ENCODE results near the gene MAP7D2. TPM values are rescaled to one million over a fixed set of nuclear protein-coding genes. Genes with fewer than 3 reads are reported as not detected.

The MAP7D2 gene
- total RNA-seq, 1 experiment from 2014 or later: 1.9 TPM

- Histone ChIP-seq H2AFZ (ENCODE audit: low read length) (no peak overlapping the region), H3K27me3 (ENCODE audit: insufficient read depth, low read length) (no peaks in the 10 kb centered on the region), H2BK20ac (ENCODE audit: low read depth, low read length, poor library complexity, severe bottlenecking) (no peak overlapping the region), H3K27ac (ENCODE audit: insufficient read length, low read depth, low read length) (no peak overlapping the region), H3K23me2 (ENCODE audit: insufficient read length, low read depth, low read length, poor library complexity, severe bottlenecking) (no peaks in the 10 kb centered on the region), H4K5ac (ENCODE audit: insufficient read length, low read depth, low read length) (no peak overlapping the region), H3K14ac (ENCODE audit: insufficient read depth, low read length) (no peak overlapping the region), H3K18ac (ENCODE audit: insufficient read length, low read depth, low read length) (no peak overlapping the region), H3K79me1 (ENCODE audit: insufficient read depth, low read depth, low read length, poor library complexity, severe bottlenecking) (no peaks in the 10 kb centered on the region), H2BK15ac (ENCODE audit: low read depth, low read length) (no peak overlapping the region), H2AK5ac (ENCODE audit: insufficient read length, low read length) (no peak overlapping the region), H3K9me3 (ENCODE audit: control insufficient read depth, low read depth, low read length) (peaks cover 41% of the 10 kb centered on the region), H2BK12ac (ENCODE audit: insufficient read length, low read depth, low read length) (no peak overlapping the region), H3K4me2 (ENCODE audit: insufficient read depth, insufficient read length, low read length) (no peak overlapping the region), H2BK120ac (ENCODE audit: low read depth, low read length, poor library complexity, severe bottlenecking) (no peak overlapping the region), H3K23ac (ENCODE audit: insufficient read length, low read depth, low read length) (no peak overlapping the region), H2BK5ac (ENCODE audit: insufficient read length, low read length) (no peak overlapping the region), H3K4me1 (ENCODE audit: insufficient read depth, low read length) (no peaks in the 10 kb centered on the region), H4K91ac (ENCODE audit: insufficient read length, low read depth, low read length) (no peak overlapping the region), H4K8ac (replicated peaks; ENCODE audit: insufficient read length, low read depth, low read length) (no peak overlapping the region), H3K79me2 (ENCODE audit: insufficient read depth, low read length) (no peaks in the 10 kb centered on the region), H3K9ac (ENCODE audit: extremely low read depth, insufficient read length, low read length) (no peak overlapping the region), H3T11ph (ENCODE audit: low read length) (no peak overlapping the region), H3K56ac (ENCODE audit: insufficient read length, low read depth, low read length) (no peak overlapping the region), H3K4ac (ENCODE audit: low read depth, low read length) (no peak overlapping the region), H4K20me1 (ENCODE audit: control insufficient read depth, insufficient read depth, insufficient read length) (no peaks in the 10 kb centered on the region)
- peaks cover 0 to 6% (median 0%) of the 10 kb centered on the region in 3 experiments; a peak in 2 of 7 replicates for H3K36me3 Mint-ChIP-seq (ENCODE audit: insufficient read depth in 1 of 3, low read depth in 3 of 3)
- H3K4me3 Mint-ChIP-seq: peak overlapping the region in 1 of 2 experiments; percentile 15; a peak in 1 of 5 replicates
- H3K4me1 Mint-ChIP-seq: peaks cover 8 to 13% of the 10 kb centered on the region in 2 experiments; a peak in 3 of 4 replicates
- WGBS (ENCODE audit: extremely low coverage, insufficient read length, low lambda C conversion rate): no CpG with 5 or more reads among the region's 5 CpGs
- DNase-seq: no peak
- peaks cover 75 to 78% of the 10 kb centered on the region in 2 experiments for H3K9me3 Mint-ChIP-seq
- TF ChIP-seq CTCF (conservative IDR thresholded peaks at IDR 0.05): no peak
- no peak overlapping the region for H3K27ac Mint-ChIP-seq
- H3K27me3 Mint-ChIP-seq (ENCODE audit: low read depth): peaks cover 1% of the 10 kb centered on the region; the same call in 1 of the 2 replicates
Measured at GRCh38 chrX:20059467-20060128, 57.1 kb downstream of the MAP7D2 start.
